Lung (tissue), 12 donors: ENCODE measurements around the gene ATP7B. TPM values are rescaled to one million over a fixed set of nuclear protein-coding genes. Genes with fewer than 3 reads are reported as not detected.

ENCODE experiments used
- ATAC-seq: fragments of 200-7000 bp; cut with Tn5 transposase; one replicate; pipeline ENCODE4 v1.9.1; 2020; ENCODE audit warnings: moderate number of reproducible peaks; ENCODE audit not compliant: insufficient read depth, low FRiP score
- DNase-seq, 3 donors: peaks; one replicate each; pipeline ENCODE4 v3.0.0-alpha.2; 2013 to 2017
- H3K27ac ChIP-seq, 2 donors: one replicate each; pipeline ENCODE4 v1.5.1; 2013; ENCODE audit warnings: mild to moderate bottlenecking in 2 of 2, moderate library complexity in 2 of 2, control low read depth in 1 of 2, inconsistent platforms in 1 of 2, low read depth in 1 of 2, low read length in 1 of 2
- H3K27me3 ChIP-seq, 3 donors: one replicate each; pipeline ENCODE4 v1.5.1; 2013; ENCODE audit warnings: low read length in 2 of 3; ENCODE audit not compliant: control insufficient read depth in 3 of 3, insufficient read depth in 3 of 3
- H3K36me3 ChIP-seq, 4 donors: one replicate each; pipeline ENCODE4 v1.5.1; 2013; ENCODE audit warnings: low read length in 4 of 4, mild to moderate bottlenecking in 1 of 4, moderate library complexity in 1 of 4; ENCODE audit not compliant: control insufficient read depth in 4 of 4, insufficient read depth in 4 of 4
- H3K4me1 ChIP-seq, 5 donors: one replicate each; pipeline ENCODE4 v1.5.1; 2013; ENCODE audit warnings: low read length in 5 of 5, mild to moderate bottlenecking in 2 of 5, moderate library complexity in 1 of 5; ENCODE audit not compliant: control insufficient read depth in 5 of 5, insufficient read depth in 5 of 5
- H3K4me3 ChIP-seq: one replicate; pipeline ENCODE4 v1.5.1; 2013; ENCODE audit warnings: mild to moderate bottlenecking, control low read depth, moderate library complexity
- H3K9ac ChIP-seq, 2 donors: one replicate each; pipeline ENCODE4 v1.5.1; 2013; ENCODE audit warnings: low read length in 2 of 2, control low read depth in 1 of 2; ENCODE audit not compliant: insufficient read depth in 1 of 2
- H3K9me3 ChIP-seq, 4 donors: one replicate each; pipeline ENCODE4 v1.5.1; 2013; ENCODE audit warnings: low read length in 3 of 4, mild to moderate bottlenecking in 1 of 4, moderate library complexity in 1 of 4; ENCODE audit not compliant: control insufficient read depth in 4 of 4, insufficient read depth in 3 of 4
- WGBS, 2 donors: extraction: QIAGEN DNeasy Blood & Tissue Kit; methylation state at CpG; one replicate each; pipeline ENCODE4 v1.1.7; 2013; 5-methylcytosine and 5-hydroxymethylcytosine counted together
- polyA plus RNA-seq, 2 donors: library from polyadenylated mRNA; stranded (reverse); fragments of 200-250 nt; gene quantifications; one replicate each; pipeline ENCODE4 v1.2.1, GENCODE V29; 2013
- total RNA-seq, 2 donors: library from RNA; depleted of rRNA in 1 of 2; stranded (reverse); fragments of >200 nt in 1 of 2; gene quantifications; one replicate each; pipeline ENCODE4 v1.2.1, GENCODE V29; 2014 to 2021
- TF ChIP-seq, protein P1 (sequence below): IDR thresholded peaks from 2 replicates; pipeline ENCODE4 v1.5.1; 2012; ENCODE audit warnings: mild to moderate bottlenecking; ENCODE audit errors: control extremely low read depth, extremely low read depth
- donor health status: control.
- donor health status: control.
- donor health status: Bipolar disorder and iron deficiency.
- donor health status: healthy.
- donor health status: DM: yes; HTN: yes; CAD: no.

The ATP7B gene
- total and polyA plus RNA-seq, 4 donors: 1.4 to 10.2 (median 4.4) TPM

DNA sequence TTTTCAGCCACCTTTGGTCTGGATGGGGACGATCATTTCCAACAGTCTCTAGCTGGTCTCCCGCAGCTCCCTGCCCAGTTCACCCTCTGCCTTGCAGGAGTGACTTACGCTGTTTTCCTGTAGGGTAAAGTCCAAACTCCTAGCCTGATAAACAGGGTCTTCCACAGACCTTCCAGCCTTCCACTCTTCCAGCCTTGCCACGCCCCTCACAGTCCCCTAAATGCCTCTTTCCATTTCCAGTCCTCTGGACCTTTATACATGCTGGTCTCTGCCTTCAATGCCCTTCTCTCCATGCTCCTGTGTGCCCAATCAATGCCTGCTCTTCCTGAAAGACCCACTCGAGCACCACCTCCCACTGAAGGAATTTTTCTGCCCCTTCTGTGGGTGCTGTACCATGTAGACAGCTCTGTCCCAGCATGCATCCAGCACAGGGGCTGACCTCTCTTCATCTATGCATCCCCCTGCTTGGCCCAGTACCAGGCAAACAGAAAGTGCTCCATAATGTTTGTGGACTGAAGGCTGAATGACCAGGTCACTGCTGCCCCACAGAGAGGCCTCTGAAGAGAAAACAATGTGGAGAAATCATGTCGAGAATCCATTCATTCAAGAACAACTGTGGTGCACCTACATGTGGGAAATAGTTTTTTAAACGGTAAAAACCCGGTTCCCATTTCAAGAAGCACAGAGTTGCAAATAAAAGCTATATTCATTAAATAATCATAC, 4.6 kb downstream of the ATP7B start:
- Histone ChIP-seq H3K4me1 (peaks cover 3 to 12% (median 7%) of the 10 kb centered on the region in 5 donors), H3K4me3 (no peak overlapping the region), H3K9ac (no peak overlapping the region), H3K9me3 (no peaks in the 10 kb centered on the region), H3K36me3 (no peaks in the 10 kb centered on the region), H3K27me3 (no peaks in the 10 kb centered on the region), H3K27ac (no peak overlapping the region)
- ATAC-seq (no peak), DNase-seq (no peak)
- TF ChIP-seq, protein P1, sequence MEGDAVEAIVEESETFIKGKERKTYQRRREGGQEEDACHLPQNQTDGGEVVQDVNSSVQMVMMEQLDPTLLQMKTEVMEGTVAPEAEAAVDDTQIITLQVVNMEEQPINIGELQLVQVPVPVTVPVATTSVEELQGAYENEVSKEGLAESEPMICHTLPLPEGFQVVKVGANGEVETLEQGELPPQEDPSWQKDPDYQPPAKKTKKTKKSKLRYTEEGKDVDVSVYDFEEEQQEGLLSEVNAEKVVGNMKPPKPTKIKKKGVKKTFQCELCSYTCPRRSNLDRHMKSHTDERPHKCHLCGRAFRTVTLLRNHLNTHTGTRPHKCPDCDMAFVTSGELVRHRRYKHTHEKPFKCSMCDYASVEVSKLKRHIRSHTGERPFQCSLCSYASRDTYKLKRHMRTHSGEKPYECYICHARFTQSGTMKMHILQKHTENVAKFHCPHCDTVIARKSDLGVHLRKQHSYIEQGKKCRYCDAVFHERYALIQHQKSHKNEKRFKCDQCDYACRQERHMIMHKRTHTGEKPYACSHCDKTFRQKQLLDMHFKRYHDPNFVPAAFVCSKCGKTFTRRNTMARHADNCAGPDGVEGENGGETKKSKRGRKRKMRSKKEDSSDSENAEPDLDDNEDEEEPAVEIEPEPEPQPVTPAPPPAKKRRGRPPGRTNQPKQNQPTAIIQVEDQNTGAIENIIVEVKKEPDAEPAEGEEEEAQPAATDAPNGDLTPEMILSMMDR: no peak
- WGBS, 2 donors: 87 to 93% methylated on average over 8 of the region's 8 CpGs

DNA sequence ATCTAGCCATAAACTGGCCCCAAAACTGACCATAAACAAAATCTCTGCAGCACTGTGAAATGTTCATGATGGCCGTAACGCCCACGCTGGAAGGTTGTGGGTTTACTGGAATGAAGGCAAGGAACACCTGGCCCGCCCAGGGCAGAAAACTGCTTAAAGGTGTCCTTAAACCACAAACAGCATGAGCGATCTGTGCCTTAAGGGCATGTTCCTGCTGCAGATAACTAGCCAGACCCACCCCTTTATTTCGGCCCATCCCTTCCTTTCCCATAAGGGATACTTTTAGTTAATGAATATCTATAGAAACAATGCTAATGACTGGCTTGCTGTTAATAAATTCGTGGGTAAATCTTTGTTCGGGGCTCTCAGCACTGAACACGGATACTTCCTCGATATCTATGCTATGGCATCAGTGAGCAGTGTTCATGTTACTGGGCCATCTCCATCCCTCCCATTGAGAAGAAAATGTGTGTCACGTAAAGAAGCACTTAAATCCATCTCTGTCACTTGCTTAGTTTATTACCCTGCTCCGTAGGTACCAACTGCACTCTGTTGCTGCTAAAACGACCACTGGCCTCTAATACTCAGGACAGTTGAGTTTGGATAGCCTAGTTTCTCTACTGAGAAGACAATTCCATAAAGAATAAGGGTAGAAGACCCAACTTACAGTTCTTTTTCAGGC, 5.3 kb downstream of the ATP7B start:
- H3K4me3 ChIP-seq: no peak overlapping the region
- peaks cover 0 to 11% (median 7%) of the 10 kb centered on the region in 5 donors for H3K4me1 ChIP-seq
- H3K9ac ChIP-seq: no peak overlapping the region
- H3K9me3 ChIP-seq: no peaks in the 10 kb centered on the region
- WGBS, 2 donors: 93% methylated on average over 13 of the region's 13 CpGs
- H3K27me3 ChIP-seq: no peaks in the 10 kb centered on the region
- ATAC-seq (no peak), DNase-seq (no peak)
- H3K27ac ChIP-seq: no peak overlapping the region
- TF ChIP-seq, protein P1: no peak
- H3K36me3 ChIP-seq: no peaks in the 10 kb centered on the region

DNA sequence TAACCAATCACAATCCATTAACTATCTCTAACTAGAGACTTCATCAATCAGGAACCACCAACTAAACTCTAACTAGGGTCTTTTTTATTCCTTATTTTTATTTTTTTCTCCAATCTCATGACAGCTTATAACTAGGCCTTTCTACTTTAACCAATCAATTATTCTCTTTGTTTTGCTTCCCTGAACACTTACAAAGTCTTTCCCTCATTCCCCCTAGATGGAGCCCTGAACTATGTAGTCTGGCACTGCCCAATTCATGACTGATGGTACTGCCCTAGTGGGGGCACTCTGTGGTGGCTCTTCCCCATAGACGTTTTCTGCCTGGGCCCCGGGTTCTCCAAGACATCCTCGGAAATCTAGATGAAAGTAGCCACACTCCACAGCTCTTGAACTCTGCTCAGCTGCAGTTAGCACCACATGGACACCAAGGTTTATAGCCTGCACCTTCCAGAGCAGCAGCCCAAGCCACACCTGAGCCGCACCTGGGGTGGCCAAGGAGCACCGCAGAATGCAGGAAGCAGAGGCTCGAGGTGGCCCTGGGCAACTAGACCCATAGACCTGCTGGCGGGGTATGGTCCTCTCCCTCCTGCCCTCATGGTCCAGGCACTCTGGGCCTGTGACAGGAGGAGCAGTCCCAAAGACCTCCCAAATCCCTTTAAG, 6.6 kb downstream of the ATP7B start:
- H3K4me3 ChIP-seq: no peak overlapping the region
- DNase-seq (no peak), ATAC-seq (no peak)

More for the DNA sequence above, 6.6 kb downstream of the ATP7B start:
- H3K36me3 ChIP-seq: no peaks in the 10 kb centered on the region
- no peak overlapping the region for H3K9ac ChIP-seq
- TF ChIP-seq, protein P1: no peak
- H3K9me3 ChIP-seq: no peaks in the 10 kb centered on the region
- H3K27me3 ChIP-seq: no peaks in the 10 kb centered on the region
- no peak overlapping the region for H3K27ac ChIP-seq
- peaks cover 0 to 5% (median 1%) of the 10 kb centered on the region in 5 donors for H3K4me1 ChIP-seq
- 87 to 89% methylated on average over 7 of the region's 7 CpGs for WGBS, 2 donors
